GM18502 (cell line): Measurements from ENCODE around the gene CPOX.

Source experiments
- ATAC-seq: cut with Tn5 transposase; IDR thresholded peaks from one replicate; pipeline ENCODE4 v1.9.1; 2021; ENCODE audit warnings: mild to moderate bottlenecking; ENCODE audit not compliant: unreplicated experiment, poor library complexity

The CPOX gene

DNA sequence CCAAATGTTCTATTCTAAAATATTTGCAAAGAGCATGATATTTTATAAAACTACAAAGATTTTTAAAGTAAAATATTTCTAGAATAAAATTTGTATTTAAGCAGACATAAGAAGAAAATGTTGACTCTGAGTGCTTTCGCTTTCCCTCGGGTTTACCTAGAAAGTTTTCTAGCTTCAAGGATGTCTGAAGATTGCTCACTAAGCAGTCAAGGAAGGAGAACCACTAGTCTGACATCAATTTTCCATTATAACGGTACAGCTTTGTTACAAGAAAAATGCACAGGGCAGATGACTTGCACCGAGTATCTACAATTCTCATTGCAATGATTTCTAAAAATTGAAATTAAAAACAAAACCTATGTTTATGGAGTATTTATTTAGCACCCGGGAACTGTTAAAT is 47.5 kb downstream of the CPOX start:
- ATAC-seq, result peak; percentile 74

DNA sequence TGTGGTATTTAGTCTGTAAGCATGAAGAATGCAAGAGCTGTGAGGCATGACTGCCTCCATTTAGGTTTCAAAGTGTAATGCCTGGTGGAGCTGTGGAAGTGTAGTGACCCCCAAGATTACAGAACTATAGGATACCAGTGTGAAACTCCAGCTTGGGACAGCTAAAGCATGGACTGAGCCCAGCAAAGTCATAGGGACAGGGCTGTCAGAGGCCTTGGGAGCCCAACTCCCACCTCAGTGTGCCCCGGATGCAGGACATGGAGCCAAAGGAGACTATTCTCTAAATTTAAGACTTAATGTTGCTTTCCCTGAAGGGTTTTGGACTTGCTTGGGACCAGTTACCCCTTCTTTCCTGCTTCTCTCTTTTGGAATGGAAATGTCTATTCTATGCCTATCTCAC is 50.8 kb downstream of the CPOX start:
- no peak for ATAC-seq

DNA sequence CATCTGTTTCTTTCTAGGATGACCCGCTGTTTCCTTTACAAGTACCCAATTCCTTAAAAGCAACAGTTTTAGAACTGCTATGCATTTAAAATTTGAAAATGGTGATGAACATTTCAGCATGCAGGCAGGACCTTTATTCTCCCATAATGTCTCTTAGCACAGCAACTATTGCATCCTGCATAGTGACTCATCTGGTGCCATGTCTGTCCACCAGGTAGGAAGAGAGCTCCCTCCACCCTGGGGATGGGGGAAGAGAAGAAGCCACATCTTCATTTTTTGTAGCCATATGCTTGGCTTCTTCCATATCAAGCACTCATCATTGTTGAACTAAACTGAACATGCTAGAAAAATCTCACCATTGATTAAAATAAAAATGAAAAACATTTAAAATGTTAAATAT is 51.7 kb downstream of the CPOX start:
- ATAC-seq, result no peak

DNA sequence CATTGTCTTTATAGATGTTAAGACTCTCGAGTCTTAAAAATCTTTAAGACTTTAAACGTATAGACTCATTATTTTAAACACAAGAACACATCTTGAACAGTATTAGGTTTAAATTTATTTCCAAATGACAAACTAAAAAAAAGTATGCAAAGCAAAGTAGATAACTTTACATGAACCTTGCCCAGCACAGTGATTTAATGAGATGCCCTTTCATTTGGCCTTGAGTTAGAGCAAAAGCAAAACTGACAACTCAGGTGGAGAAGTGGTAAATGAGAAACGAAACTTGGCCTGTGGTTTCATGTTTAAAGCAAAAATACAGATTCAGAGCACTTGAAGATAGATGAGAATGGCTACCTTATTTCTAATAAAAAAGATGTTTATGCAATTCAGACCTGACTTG is 53.1 kb downstream of the CPOX start:
- peak; percentile 53 for ATAC-seq

DNA sequence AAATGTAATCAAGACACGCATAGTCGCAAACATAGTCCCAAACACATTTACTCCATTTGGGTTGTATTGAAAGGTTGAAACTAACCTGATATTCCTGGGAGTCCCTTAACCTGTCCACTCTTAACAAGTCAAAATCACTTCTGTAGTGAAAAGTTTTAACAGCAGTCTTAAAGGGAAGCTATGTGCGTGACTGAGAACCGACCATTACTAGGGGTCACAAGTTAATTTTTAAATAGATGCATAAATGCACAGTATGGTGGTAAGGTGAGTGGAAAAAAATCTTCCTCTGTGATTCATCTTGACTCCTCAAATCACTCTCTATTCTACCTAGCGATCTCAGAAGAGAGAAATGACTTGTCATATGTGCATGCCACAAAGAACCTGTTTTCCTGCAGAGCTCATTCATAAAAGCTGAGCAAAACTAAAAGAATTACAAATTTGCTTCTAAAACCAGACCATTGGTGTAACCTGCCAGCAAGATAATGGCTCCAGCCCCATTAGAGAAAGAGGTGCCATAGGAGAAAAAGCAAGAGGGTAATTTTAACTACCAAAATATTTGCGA is 56.9 kb downstream of the CPOX start:
- peak; percentile 75 for ATAC-seq

DNA sequence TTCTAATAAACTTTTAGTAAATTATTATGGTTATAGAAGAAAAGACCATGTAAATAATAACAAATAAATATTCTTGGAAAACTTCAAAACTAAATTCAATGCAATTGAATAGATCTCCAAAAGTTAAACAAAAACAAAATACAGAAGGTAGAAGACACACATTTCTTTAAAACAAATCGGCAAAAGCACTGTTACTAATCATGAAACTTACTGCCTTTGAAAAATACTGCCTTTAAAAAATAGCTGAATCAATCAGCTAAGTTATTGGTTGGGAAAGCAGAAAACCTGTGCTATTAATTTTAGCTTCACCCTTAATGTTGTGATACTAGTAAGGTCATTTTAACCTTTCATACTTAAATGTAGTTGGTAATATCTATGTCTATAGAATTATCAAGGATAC is 58.7 kb downstream of the CPOX start:
- no peak for ATAC-seq

DNA sequence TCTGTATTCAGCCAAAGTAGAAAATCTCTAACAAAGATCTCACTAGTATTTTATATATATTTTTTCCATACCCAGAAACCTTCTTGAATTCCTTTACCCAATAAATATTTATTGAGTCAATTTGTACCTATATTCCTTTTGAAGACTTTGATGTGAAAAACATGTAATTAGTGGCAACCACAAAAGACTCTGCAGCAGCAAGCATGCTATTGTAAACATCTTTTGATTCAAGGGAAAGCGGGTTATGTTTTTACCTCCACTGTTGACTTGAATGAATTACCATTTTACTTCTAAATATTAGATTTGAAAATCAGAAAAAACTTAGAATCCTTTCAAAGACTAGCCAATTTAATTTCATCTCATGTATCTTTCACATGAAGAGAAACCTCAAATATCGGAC is 59.2 kb downstream of the CPOX start:
- no peak for ATAC-seq

DNA sequence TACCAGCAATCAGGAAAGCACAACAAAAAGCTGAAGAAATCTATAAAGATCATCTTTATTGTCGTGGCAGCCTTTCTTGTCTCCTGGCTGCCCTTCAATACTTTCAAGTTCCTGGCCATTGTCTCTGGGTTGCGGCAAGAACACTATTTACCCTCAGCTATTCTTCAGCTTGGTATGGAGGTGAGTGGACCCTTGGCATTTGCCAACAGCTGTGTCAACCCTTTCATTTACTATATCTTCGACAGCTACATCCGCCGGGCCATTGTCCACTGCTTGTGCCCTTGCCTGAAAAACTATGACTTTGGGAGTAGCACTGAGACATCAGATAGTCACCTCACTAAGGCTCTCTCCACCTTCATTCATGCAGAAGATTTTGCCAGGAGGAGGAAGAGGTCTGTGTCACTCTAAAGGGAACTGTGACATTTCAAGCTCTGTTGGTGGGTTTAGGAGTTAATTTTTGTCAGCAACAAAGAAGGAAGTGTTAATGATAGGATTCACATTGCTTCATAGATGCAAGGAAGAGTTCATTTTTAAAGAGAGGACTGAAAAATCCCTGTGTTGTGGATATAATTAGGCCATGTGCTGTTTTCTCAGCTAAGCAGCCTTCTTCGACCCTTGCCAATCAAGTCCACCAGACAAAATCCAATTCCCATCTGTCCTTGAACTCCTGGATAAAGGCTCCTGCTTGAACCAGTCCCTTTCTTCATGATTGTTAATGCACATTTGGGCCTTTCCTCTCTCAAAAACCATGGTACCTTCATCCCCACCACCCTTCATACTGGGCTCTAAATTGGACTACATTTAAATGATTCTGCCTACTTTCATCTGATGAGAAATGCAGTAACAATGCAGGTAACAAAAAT is 60.5 kb downstream of the CPOX start:
- ATAC-seq, result no peak

DNA sequence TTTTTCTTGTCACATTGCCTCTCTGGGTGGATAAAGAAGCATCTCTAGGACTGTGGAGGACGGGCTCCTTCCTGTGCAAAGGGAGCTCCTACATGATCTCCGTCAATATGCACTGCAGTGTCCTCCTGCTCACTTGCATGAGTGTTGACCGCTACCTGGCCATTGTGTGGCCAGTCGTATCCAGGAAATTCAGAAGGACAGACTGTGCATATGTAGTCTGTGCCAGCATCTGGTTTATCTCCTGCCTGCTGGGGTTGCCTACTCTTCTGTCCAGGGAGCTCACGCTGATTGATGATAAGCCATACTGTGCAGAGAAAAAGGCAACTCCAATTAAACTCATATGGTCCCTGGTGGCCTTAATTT is 61.2 kb downstream of the CPOX start:
- ATAC-seq, result no peak

DNA sequence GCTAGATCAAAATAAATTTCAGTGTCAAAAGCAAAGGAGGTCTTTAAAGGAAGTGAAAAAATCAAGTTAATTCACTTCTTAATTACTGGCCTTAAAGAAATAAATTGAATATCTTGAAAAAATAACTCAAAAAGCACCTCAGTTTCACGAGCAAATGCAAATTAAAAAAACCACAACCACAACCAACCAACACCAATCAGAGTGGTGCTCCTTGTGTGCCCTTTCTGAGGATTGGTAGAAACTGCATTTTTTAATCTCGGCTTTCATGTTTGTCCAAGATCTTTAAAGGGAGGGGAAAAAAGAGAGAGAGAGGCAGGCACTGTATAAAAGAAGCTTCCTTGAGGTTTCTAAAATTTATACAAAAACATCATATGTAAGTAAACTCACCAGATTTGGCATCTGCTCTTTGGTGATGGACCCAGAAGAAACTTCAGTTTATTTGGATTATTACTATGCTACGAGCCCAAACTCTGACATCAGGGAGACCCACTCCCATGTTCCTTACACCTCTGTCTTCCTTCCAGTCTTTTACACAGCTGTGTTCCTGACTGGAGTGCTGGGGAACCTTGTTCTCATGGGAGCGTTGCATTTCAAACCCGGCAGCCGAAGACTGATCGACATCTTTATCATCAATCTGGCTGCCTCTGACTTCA is 61.7 kb downstream of the CPOX start, which contains the start of gene GPR15:
TSS of gene GPR15 (plus strand) at position 357 of the 653 bp plus-strand sequence. CDS start at position 413, 56 bp downstream.
- peak; percentile 37 for ATAC-seq

DNA sequence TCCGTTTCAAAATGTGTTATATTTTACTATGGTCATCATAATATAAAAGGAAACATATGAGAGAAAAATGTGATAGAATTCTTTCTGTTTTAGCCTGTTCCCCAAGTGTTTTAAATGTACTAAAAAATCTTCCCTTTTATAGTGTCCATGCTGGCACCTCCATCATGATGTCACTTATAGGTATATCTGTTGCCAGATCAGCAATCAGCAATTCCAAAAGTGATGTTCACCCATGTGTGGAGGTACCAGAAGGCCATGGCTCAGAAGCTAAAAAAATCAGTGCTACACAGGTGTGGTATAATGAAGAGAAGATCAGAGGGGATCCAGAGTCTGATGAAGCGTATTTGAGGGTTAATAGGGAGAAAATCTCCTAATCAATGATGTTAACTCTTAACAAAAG is 62.7 kb downstream of the CPOX start:
- ATAC-seq, result peak; percentile 28

DNA sequence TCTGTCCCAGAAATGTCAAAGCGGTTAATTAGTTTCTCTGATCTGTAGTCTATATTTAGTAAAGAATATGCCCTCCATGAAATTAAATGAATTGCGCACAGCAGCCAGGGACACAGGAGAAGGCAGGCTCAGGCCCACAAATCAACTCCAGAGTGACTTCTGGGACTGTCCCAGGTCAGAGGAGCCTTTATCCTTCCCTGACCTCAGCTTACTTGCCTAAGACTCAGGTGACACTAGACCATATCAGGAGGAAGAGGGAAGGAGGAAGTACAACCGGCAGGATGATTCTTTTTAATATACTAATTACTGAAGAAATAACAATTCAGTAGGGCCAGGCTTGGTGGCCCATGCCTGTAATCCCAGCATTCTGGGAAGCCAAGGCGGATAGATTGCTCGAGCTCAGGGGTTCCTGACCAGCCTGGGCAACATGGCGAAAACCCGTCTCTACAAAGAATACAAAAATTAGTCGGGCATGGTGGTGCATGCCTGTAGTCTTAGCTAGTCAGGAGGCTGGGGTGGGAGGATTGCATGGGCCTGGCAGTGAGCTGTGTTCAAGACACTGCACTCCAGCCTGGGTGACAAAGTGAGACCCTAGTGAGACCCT is 63.5 kb downstream of the CPOX start:
- ATAC-seq, result no peak
